GM18909 (cell line): ENCODE data around the gene PASK.

Experiments
- ATAC-seq: cut with Tn5 transposase; IDR thresholded peaks from one replicate; pipeline ENCODE4 v1.9.1; 2021; ENCODE audit warnings: mild to moderate bottlenecking; ENCODE audit not compliant: unreplicated experiment, poor library complexity

PASK gene

DNA sequence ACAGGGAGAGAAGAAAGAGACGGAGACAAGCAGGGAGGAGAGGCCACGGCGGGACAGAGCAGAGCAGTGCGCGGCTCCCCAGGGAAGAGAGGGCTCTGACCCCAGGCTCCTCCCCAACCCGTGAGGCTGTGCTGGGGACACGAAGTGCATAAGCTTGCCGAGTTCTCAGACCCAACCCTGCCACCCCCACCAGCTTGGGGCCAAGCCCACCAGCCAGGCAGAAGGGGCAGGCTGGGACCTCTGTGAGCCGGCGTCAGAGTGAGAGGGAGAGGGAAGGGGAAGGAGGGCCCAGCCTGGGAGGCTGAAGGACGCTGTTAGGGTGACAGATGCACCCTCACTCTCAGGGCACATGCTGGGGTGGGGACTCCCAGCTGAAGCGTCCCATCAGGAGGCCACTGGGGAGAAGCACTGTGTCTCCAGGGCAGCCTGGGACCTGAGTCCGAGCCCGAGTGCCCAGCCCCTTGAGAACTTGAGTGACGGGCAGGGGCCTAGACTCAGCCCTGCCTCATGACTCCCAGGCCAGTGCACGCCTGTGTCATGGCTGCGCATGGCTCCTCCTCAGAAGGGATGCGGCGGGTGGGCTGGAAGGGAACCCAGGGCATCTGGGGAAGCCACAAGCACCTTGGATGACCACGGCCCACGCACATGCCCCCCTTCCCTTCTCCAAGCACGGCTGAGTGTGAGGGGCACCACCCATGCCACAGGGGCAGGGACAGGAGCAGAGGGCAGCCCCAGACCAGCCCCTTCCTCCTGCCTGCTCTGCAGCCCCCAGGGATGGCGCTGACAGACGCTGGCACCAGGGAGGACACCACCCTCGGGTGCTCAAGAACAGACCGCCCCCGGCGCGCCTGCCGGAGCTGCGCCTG is 78.2 kb downstream of the PASK start:
- no peak for ATAC-seq

GRCh38 chr2:241070361-241070760 is 78.9 kb downstream of the PASK start:
- no peak for ATAC-seq

DNA sequence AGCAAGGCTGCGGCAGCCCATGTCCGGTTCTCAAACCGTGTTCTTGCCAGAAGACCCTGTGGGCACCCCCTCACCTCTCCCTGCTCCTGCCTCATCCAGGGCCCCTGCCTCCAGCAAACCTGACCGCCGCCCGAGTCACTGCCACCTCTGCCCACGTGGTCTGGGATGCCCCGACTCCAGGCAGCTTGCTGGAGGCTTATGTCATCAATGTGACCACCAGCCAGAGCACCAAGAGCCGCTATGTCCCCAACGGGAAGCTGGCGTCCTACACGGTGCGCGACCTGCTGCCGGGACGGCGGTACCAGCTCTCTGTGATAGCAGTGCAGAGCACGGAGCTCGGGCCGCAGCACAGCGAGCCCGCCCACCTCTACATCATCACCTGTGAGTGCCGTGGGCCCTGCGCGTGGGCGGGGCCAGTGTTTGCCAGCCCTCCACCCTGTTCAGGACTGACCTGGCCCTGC is 79.4 kb downstream of the PASK start:
- ATAC-seq, result no peak

- no peak for ATAC-seq
These were observed 80.1 kb downstream of the PASK start for GRCh38 chr2:241068942-241069810.

DNA sequence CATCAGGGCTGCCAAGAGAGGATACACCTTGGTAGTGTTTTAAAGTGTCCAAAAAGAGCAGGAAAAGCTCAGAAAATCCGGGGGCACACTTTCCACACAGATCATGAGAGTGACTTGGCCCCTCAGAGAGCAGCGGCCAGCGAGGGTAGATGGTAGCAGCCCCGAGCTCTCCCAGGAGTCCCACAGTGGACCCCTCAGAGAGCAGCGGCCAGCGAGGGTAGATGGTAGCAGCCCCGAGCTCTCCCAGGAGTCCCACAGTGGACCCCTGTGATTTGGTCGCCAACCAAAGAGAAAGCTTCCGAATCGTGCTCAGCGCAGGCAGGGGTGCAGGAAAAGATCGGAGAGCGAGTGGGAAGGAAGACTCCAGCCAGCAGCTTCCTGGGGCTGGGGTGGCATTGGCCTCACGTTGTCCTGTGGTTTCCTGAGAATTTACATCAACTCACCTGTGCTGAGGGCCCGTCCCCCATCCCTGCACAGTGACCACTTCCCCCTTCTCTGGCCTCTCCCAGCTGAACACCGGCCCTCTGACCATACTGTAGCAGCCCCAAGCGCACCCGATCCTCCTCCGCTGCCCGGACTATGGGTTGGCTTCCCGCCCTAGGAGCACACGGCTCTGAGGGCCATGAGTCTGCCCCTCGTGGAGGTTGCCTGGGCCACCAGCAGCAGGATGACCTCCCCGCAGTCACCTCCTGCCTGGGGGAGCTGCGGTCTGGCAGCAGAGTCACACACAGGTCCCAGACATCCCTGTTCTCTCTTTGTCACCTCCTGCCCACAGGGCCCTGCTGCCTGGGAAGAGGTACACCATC is 80.9 kb downstream of the PASK start:
- ATAC-seq, result no peak

DNA sequence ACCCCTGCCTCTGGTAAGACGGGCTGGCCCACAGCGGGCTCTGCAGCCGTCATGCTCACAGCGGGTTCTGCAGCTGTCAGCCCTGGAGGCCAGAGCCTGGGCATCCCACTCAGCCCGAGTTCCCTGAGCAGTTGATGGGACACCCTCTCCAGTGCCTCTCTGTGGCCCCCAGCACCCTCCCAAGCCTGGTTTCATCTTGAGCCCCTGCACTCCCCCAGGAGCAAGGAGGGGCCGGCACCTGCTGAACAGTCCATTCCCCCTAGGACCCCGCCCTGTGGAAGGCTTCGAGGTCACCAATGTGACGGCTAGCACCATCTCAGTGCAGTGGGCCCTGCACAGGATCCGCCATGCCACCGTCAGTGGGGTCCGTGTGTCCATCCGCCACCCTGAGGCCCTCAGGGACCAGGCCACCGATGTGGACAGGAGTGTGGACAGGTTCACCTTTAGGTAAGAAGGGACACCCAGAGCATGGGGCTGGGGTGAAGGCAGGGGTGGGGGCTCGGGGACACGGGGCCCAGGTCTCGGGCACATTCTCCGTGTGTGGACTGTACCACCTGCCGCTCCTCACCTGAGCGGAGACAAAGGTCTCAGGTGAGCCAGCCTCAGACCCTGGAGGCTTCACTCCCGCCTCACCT is 81.7 kb downstream of the PASK start:
- ATAC-seq, result no peak

- no peak for ATAC-seq
These were observed 82.4 kb downstream of the PASK start for GRCh38 chr2:241066893-241067341.

DNA sequence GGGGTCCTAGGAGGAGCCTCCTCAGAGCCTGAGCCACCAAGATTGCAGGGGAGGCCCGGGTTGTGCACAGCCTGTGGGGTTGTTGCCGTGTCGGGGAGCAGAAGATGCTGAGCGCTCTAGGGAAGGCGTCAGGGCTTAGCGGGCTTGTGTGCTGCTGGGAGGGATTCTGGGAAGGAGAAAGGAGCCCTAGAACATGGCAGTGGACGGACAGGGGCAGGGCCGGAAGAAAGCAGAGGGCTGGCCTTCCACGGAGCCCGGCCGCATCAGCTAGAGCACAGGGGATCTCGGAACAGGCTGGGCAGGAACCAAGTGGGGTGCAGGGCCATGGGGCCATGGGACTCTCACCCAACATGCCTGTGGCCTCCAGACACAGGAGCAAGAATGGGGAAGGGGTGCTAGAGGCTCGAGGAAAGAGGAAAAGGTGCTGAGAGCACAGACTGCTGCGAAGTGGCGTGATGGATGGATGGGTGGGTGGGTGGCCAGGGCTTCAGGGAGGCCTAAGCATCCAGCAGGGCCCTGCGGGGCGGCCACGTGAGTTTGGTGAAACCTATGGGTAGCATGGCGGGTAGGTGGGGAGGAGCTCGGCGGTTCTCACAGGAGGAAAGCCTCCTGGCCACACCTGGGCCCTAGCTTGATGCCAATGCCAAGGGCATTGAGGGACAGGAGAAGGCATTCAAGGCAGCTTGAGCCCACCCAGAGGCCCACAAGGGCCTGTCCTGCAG is 82.9 kb downstream of the PASK start:
- no peak for ATAC-seq

DNA sequence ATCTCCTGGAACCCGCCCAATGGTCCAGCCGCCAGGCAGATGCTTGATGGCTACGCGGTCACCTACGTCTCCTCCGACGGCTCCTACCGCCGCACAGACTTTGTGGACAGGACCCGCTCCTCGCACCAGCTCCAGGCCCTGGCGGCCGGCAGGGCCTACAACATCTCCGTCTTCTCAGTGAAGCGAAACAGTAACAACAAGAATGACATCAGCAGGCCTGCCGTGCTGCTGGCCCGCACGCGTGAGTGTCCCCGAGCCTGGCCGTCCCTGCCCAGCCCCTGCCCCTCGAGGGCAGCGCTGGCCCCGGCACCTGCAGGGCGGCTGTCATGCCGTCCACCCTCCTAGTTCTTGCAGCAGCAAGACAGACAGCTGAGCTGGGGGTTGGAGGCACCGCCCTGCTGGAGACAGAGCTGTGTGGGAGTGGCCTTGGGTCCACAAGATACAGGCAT is 83.9 kb downstream of the PASK start:
- no peak for ATAC-seq

GRCh38 chr2:241064802-241065354 is 84.4 kb downstream of the PASK start:
- ATAC-seq, result no peak

DNA sequence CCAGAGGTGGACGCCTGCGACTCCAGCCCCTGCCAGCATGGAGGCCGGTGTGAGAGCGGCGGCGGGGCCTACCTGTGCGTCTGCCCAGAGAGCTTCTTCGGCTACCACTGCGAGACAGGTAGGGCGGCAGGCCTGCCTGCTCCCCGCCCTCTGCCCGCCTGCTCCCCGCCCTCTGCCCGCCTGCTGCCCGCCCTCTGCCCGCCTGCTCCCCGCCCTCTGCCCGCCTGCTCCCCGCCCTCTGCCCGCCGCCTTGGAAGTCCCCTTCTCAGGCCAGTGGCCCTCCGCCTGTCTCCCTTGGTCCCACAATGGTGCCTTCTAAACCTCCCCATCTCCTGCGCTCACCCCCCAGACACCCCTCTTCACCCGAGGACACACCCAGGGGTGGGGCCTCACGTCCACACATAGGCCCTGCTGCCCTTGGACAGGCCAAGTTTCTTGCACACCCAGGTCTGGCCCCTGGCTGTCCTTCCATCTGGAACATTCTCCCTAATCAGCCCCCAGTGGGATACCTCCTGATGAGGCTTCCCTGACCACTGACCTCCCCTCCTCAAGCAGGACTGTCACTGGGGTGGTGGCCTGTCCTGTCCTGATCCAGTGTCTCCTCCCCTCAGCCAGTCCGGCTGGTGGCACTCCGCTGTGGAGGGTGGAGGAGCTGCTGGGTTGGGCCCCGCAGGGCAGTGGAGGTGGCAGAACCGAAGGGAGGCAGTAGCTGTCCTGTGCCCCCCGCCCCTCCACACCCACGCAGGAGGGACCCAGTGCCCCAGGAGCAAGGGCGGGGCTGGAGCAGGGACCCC is 85.1 kb downstream of the PASK start:
- no peak for ATAC-seq

DNA sequence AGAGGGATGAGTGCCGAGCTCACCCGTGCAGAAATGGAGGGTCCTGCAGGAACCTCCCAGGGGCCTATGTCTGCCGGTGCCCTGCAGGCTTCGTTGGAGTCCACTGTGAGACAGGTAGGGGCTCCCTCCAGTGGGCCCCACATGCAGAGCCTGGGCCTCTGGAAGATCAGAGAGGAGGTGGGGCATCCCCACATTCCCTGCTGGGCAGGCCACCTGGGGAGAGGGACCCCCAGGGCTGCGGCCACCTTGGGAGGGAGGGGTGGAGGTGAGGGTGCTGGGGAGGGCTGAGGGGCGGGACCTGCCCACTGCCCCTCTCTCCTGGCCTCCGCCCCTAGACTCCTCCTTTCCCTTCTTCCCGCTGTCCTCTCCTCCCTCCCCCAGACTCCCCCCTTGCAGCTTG is 85.7 kb downstream of the PASK start:
- no peak for ATAC-seq

DNA sequence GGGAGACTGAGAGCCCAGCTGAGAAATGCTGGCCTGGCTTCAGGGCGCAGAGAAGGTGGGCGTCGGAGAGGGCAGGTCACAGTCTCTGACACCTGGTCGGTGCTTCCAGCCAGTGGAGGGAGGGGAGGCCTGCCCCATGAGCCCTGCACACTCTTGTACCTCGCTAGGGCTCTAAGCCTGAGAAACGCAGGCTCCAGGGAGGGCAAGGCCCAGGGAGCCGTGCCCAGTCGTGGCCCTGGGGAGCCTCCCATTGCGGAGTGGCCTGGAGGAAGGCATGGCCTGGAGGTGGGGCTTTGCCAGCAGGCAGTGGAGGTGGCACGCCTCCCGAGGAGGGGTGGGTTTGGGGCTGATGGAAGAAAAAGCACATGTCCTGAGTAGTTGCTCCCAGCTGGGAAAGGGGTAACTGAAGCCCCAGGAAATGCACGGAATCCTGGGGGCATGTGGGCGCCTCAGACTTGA is 86.2 kb downstream of the PASK start:
- no peak for ATAC-seq

- ATAC-seq, result no peak
These were observed 86.7 kb downstream of the PASK start for GRCh38 chr2:241062389-241063092.

DNA sequence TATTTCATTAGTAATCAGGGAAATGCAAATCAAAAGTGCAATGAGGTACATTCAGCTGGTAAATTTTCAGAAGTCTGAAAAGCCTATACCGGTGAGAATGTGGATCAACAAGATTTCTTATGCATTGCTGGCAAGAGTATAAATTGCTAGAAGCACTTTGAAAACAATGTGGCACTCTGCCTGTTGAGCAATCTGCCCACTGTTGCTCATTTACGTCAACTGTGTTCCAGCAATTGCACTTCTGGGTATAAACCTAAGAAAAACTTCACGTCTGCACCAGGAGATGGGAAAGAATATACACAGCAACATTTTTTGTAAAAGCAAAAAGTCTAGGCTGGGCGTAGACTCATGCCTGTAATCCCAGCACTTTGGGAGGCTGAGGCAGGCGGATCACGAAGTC is 88.0 kb downstream of the PASK start:
- no peak for ATAC-seq
